GM21360 (cell line): ENCODE measurements around the gene SCRN3.
"Not testable (repeated sequence)": the region's sequence is repeated elsewhere in the genome, so short reads cannot be mapped to it uniquely, and the experiment has no call there.

Experiments used
- ATAC-seq: cut with Tn5 transposase; IDR thresholded peaks from one replicate; pipeline ENCODE4 v1.9.1; 2021; ENCODE audit warnings: mild to moderate bottlenecking, moderate library complexity; ENCODE audit not compliant: unreplicated experiment

The SCRN3 gene, protein sequence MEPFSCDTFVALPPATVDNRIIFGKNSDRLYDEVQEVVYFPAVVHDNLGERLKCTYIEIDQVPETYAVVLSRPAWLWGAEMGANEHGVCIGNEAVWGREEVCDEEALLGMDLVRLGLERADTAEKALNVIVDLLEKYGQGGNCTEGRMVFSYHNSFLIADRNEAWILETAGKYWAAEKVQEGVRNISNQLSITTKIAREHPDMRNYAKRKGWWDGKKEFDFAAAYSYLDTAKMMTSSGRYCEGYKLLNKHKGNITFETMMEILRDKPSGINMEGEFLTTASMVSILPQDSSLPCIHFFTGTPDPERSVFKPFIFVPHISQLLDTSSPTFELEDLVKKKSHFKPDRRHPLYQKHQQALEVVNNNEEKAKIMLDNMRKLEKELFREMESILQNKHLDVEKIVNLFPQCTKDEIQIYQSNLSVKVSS

DNA sequence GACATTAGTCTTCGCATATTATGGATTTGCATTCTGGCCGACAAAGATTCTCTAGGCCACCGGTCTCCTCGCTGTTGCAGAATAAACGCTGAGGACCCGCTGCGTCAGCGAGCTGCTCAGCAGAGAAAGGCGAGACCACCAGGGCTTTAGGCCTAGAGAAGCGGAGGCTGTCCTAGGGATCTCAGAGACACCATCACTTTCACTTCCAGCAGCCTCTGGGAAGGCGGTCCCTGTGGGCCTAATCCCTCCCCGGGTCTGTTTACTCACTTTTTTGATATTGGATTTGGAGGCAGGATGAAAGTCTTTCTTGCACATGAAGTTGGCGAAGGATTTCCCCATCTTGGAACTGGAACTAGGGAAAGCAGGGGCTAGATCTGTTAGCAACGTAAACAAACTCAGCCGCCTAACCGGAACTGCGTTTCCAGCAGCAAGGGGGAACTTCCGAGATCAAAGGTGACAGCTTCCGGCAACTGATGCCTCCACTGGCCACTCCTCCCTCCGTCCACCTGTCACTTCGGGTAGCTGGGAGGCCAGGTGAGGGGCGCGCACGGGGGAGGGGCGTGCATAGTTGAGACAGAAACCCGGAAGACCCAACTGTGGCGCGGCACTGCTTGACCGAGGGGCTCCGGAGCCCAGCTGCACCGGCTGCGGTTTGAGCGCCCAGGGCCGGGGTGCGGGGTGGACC, at the start of gene SCRN3:
SCRN3 (plus strand) TSS at position 447 of the 685 bp plus-strand sequence. CDS start 2,554 bp downstream, outside the sequence.
- peak; percentile 91 for ATAC-seq

DNA sequence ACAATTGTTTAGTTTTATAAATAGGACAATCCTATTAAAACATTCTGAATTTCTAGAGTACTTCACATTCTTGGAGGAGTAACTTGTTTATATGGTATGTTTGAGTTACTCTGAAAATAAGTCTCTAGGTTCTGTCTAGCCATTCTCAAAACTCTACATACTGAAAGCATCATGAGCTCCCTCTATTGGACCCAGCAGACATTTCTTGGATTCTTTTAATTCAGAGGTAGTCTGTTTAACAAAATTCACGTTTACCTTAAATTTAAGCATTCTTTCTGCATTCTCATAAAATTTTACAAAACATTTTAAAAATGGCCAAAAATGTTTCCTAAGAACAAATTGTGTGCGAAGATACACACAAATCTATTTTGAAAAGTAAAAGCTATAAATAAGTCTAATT, 45.5 kb upstream of the SCRN3 start:
- ATAC-seq = no peak

DNA sequence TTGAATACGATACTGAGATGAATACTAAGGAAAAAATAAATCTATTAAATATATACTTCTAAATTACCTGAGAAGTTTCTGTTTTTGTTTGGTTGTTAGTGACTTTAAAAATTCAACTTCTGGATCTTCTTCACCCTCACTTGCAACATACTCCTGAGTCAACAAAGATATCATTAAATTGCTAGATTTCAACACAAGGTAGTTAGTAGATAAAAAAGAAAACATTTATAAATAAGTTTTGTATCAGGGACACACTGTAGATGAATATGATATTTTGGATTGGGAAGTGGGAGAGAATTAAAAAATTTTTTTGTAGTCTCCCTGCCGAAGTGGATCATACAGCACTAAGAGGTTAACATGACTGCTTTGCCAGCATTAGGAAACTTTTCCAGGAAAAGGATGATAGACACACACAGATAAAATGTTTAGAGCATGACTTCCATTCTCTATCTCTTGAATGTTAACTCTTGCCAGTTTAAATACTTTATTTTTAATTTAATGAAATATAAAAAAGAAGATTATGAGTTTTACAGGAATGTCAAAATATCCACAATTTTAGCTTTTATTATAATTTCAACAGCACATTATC, 44.8 kb upstream of the SCRN3 start:
- no peak for ATAC-seq

DNA sequence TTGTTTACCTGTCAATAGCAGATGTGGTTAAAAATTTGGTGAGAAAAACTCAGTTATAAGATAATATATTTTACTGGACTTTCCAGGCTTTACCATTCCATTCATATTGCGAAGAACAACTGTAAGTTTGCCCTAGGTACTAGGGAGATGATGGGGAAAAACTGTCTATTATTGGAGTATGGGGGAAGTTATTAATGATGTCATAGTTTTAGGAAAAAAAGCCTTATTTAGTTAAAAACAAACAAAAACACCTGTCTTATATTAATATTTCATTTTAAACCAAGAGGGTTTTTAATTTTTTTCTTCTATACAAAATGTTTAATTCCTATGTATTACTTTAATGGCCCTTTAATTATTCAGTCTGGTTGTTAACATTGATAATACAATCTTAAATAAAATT, 42.5 kb upstream of the SCRN3 start:
- no peak for ATAC-seq

DNA sequence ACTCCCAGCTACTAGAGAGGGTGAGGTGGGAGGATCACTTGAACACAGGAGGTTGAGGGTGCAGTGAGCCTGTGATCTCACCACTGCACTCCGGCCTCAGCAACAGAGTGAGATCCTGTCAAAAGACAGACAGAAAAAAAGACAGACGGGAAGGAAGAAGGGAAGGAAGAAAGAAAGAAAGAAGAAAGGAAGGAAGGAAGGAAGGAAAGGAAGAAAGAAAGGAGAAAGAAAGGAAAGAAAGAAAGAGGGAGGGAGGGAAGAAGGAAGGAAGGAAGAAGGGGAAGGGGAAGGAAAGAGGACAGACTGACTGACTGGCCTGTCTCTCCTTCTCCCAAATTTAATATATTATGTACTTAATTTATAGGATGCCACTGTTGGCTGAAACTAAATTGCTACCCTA, 39.2 kb upstream of the SCRN3 start:
- no peak for ATAC-seq

DNA sequence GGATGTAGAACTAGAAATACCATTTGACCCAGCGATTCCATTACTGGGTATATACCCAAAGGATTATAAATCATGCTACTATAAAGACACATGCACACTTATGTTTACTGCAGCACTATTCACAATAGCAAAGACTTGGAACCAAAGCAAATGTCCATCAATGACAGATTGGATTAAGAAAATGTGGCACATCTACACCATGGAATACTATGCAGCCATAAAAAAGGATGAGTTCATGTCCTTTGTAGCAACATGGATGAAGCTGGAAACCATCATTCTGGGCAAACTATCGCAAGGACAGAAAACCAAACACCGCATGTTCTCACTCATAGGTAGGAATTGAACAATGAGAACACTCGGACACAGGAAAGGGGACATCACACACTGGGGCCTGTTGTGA, 35.9 kb upstream of the SCRN3 start:
- ATAC-seq = not testable (repeated sequence)

DNA sequence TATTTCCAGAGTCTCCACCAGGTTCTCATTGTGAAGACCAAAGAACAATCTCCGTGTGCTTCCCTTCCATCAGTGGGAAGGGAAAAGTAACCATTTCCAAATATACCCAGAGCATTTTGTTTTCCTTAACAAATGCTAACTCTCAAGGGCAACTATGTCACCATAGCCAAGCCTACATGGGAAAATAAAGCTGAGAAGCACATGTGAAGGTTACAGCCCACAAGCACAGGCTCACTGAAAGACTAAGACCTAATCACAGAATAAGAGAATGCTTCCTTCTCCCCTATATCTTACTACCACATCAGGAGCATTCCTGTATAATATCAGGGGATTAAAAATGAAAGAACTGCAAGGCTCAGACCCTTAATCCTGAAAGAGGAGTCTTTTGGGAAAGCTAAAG, 32.6 kb upstream of the SCRN3 start:
- no peak for ATAC-seq

DNA sequence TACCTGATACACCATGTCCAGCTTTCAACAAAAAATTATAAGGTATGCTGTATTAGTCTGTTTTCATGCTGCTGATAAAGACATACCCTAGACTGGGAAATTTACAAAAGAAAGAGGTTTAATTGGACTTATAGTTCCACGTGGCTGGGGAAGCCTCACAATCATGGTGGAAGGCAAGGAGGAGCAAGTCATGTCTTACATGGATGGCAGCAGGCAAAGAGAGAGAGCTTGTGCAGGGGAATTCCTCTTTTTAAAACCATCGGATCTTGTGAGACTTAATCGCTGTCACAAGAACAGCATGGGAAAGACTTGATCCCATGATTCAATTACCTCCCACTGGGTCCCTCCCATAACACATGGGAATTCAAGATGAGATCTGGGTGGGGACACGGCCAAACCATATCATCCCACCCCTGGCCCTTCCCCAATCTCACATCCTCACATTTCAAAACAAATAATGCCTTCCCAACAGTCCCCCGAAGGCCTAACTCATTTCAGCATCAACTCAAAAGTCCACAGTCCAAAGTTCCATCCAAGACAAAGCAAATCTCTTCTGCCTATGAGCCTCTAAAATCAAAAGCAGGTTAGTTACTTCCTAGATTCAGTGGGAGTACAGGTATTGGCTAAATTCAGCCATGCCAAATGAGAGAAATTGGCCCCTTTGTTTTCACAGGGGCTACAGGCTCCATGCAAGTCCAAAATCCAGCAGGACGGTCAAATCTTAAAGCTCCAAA, 31.9 kb upstream of the SCRN3 start:
- ATAC-seq = not testable (repeated sequence)

DNA sequence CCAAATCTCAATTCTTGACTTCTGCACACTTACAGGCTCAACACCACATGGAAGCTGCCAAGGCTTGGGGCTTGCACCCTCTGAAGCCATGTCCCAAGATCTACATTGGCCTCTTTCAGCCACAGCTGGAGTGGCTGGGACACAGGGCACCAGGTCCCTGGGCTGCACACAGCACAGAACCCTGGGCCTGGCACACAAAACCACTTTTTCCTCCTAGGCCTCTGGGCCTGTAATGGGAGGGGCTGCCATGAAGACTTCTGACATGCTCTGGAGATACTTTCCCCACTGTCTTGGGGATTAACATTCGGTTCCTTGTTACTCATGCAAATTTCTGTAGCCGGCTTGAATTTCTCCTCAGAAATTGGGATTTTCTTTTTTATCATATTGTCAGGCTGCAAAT, 30.9 kb upstream of the SCRN3 start:
- ATAC-seq = no peak

DNA sequence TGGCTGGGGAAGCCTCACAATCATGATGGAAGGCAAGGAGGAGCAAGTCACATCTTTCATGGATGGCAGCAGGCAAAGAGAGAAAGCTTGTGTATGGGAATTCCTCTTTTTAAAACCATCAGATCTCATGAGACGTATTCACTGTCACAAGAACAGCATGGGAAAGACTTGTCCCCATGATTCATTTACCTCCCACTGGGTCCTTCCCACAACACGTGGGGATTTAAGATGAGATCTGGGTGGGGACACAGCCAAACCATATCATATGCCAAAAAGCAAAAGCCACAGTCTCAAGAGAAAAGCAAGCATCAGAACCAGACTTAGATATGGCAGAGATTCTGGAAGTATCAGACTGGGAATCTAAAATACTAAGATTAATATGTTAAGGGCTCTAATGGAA, 30.0 kb upstream of the SCRN3 start:
- ATAC-seq = no peak

DNA sequence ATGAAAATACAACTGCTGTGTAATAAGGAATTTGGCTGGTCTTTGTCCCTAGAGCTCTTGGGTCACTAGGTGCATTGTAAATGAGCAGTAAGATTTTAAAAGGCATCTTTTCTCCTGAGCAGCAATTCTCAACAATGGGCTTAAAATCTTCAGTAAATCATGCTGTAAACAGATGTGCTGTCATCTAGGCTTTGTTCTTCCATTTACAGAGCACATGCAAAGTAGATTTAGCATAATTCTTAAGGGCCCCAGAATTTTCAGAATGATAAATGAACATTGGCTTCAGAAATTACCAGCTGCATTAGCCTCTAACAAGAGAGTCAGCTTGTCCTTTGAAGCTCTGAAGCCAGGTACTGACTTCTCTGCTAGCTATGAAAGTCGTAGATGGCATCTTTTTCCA, 26.8 kb upstream of the SCRN3 start:
- no peak for ATAC-seq

DNA sequence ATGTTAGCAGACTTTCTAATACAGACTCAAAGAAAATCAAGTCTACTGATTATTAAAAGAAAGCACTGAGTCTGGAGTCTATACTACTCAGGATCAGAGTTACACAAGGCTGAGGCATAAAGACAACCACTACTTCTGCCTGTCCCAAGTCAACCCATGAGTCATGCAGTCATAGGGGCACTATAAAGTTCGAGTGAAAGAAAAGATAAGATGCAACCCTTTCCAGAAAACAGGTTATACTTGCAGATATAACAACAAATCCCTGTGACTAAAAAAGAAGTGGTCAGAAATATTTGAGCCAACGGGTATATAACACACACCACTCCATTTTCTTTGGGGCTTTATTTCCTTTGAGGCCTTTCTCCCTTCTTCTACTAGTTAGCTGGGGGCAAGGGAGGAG, 18.6 kb upstream of the SCRN3 start:
- no peak for ATAC-seq

DNA sequence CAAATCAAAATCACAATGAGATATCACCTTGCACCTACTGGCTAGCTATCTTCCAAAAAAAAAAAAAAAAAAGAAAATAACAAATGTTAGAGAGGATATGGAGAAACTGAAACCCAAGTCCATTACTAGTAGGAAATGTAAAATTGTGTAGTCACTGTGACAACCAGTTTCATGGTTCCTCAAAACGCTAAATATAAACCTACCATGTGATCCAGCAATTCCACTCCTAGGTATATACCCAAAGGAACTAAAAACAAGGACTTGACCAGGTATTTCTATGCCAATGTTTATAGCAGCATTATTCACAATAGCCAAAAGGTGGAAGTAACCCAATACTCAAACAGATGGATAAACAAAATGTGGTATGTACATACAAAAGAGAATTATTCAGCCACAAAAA, 11.7 kb upstream of the SCRN3 start:
- no peak for ATAC-seq

DNA sequence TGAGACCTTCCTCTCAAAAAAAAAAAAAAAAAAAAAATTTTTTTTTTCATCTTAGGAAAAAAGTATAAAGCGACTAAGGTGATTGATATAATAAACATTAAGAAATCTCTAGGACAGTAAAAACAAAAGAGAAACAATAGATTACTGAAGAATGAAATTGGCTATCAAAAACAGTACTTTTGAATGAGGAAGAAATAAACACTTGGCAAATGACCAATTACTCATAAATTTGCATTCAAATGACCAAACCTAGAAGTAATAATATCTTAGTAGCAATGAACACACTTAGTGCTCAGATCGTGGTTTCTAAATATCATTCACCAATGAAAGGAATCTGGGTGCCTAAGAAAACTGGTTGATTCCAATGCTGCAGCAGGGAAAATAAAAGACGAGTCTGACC, 10.3 kb upstream of the SCRN3 start:
- ATAC-seq = no peak

DNA sequence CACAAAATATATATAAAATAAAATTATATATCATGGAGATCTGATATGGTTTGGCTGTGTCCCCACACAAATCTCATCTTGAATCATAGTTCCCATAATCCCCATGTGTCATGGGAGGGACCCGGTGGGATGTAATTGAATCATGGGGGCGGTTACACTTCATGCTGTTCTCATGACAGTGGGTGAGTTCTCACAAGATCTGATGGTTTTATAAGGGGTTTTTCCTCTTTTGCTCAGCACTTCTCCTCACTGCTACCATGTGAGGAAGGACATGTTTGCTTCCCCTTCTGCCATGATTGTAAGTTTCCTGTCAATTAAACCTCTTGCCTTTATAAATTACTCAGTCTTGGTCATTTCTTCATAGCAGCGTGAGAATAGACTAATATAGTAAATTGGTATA, 6.8 kb upstream of the SCRN3 start:
- ATAC-seq = not testable (repeated sequence)

DNA sequence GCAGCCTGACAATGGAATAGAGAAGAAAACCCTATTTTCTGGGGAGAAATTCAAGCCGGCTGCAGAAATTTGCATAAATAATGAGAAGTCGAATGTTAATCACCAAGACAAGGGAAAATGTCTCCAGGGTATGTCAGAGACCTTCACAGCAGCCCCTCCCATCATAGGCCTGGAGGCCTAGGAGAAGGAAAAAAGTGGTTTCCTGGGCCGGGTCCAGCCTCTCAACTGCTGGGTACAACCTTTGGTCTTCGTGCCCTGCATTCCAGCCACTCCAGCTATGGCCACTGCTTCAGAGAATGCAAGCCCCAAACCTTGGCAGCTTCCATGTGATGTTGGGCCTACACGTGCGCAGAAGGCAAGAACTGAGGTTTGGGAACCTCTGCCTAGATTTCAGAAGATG, 6.0 kb upstream of the SCRN3 start:
- ATAC-seq = no peak

DNA sequence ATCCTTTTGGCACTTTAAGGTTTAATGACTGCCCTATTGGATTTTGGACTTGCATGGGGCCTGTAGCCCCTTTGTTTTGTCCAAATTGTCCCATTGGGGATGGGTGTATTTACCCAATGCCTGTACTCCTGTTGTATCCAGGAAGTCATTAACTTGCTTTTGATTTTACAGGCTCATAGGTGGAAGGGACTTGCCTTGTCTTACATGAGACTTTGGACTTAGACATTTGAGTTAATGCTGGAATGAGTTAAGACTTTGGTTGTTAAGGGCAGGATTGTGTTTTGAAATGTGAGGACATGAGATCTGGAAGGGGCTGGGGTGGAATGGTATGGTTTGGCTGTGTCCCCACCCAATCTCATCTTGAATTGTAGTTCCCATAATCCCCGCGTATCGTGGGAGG, 5.2 kb upstream of the SCRN3 start:
- not testable (repeated sequence) for ATAC-seq

DNA sequence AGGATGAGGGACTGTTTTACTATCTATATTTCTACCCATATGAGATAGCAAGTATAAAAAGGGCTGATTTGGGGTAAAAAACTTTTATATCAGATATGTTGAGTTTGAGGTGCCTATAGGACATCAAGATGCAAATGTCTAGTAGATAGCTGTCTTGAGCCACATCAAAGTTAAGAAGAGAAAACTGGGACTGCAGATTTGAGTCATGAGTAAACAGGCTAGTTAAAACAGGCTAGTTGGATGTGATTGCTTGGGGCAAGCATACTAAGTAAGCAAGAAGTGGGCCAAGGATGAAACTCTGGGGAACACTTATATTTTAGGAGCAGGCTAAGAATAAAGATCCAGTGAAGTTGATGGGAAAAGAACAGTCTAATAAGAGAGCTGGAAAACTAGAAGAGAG, 2.8 kb upstream of the SCRN3 start:
- ATAC-seq = no peak

DNA sequence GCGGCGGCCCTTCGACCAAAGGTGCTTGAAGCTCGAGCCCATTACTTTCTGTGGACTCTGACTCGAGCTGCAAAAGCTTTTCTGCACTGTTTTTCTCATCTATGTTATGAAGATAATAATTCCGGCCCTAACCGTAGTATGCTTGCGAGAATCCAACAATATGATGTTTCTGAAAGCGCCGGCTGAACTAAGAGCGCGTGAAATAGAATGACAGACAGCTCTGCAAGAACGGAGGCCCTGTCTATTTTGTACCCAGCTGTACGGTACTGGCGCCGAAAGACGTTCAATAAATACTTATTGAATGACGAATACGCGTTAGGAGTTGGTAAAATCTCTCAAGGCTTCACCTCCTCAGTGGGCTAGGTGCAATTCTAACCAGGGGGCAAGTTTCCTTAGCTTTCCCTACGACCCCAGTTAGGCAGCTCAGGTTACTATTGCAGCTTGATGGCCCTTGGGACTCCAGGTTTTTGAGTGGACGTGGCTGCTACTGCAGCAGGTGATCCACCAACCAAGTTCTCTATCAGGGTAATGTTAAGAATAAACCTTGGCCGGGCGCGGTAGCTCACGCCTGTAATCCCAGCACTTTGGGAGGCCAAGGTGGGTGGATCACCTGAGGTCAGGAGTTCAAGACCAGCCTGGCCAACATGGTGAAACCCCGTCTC, 570 bp downstream of the SCRN3 start:
- peak; percentile 28 for ATAC-seq

DNA sequence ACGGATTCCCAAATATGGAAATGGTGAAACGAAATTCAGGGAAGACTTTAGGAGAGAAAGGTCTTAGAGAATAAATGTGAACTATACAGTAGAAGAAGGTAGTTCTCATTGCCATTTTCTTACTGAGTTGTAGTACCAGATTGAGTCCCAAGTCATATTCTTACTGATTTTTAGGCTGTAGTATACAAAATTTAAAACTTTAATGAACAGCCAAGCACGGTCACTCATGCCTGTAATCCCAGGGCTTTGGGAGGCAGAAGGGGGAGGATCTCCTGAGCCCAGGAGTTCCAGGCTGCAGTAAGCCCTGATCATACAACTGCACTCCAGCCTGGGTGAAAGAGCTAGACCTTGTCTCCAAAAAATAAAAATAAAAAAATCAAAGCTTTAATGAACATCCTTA, 2.2 kb downstream of the SCRN3 start:
- no peak for ATAC-seq

DNA sequence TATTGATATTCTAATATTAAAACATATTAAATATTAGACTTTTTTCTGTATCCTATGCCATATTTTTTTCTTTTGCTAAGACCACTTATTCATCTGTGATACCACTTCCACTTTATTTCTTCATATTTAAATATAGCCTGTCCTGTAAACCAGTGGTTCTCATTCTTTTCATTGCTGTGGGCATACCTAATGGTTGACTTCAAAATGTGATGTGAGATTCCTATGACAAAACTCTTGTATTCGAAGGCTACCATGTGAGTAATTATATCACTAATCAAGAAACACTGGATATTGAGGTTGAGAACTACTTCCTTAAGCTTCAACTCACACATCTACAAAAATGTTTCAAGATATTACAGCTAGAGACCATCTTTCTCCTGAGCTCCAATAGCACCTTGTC, 3.6 kb downstream of the SCRN3 start:
- ATAC-seq = no peak
